Activated CD8-positive, alpha-beta memory T cell treated with anti-CD3 and anti-CD28 coated beads, Interleukin-2, amount 10 ng/mL, durations not matched to agents 7 days and 5 days (primary cell): ENCODE data around the gene ADGRB3. TPM values are rescaled to one million over a fixed set of nuclear protein-coding genes. Genes with fewer than 3 reads are reported as not detected.

Source experiments
- ATAC-seq: fragments of 150-1000 bp; cut with Tn5 transposase; one replicate; pipeline ENCODE4 v1.10.0; 2021; ENCODE audit warnings: moderate library complexity
- CTCF ChIA-PET: fragments of 350-600 bp; sonication (Branson Sonifier 250); formaldehyde crosslinking; loops from one replicate; lab custom pipeline; 2021; ENCODE audit warnings: antibody characterized with exemption; lab: Charles Lee
- DNase-seq: peaks from one replicate; pipeline ENCODE4 v3.0.0-alpha.2; 2020
- H3K27ac Mint-ChIP-seq: one replicate; pipeline ENCODE4 v1.8.0; 2021; ENCODE audit warnings: mild to moderate bottlenecking, mixed read lengths
- H3K27me3 Mint-ChIP-seq: one replicate; pipeline ENCODE4 v1.8.0; 2021; ENCODE audit warnings: mixed read lengths
- H3K36me3 Mint-ChIP-seq: one replicate; pipeline ENCODE4 v1.8.0; 2021; ENCODE audit warnings: mild to moderate bottlenecking, mixed read lengths
- H3K4me1 Mint-ChIP-seq: one replicate; pipeline ENCODE4 v1.8.0; 2021; ENCODE audit warnings: mixed read lengths
- H3K4me3 Mint-ChIP-seq: one replicate; pipeline ENCODE4 v1.8.0; 2021; ENCODE audit warnings: mild to moderate bottlenecking, moderate library complexity, mixed read lengths
- H3K9me3 Mint-ChIP-seq: one replicate; pipeline ENCODE4 v1.8.0; 2022; ENCODE audit warnings: low read depth, mixed read lengths
- total RNA-seq, 2 experiments: library from RNA; stranded (reverse); gene quantifications; one replicate each; pipeline ENCODE4 v1.2.3, GENCODE V29; 2021

Gene ADGRB3
- total RNA-seq, 2 experiments from 2014 or later: 0.33 TPM; not detected in 1

DNA sequence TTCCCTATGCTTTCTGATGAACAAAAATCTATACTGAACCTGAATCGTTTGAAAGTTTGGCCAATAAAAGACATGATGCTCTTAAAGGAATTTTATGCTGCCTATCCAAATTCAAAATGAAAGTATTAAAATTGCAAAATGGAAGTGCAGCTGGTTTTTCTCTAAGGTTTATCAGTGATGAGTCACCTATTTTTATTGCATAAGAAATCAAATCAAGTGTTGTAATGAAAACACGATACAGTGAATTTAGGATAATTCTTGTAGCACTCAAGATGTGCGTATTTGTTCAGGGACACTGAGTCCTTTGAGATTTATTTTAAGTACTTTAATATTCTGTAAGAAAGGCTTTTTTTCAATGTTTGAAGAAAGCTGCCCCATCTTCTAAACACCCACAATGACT is 409.5 kb downstream of the ADGRB3 start:
- no peak for ATAC-seq
- CTCF ChIA-PET: no interaction called here
- Mint-ChIP-seq H3K9me3 (peaks cover 4% of the 10 kb centered on the region), H3K4me3 (no peak overlapping the region), H3K4me1 (no peaks in the 10 kb centered on the region), H3K27ac (no peak overlapping the region), H3K27me3 (no peaks in the 10 kb centered on the region), H3K36me3 (no peaks in the 10 kb centered on the region)
- DNase-seq: no peak

DNA sequence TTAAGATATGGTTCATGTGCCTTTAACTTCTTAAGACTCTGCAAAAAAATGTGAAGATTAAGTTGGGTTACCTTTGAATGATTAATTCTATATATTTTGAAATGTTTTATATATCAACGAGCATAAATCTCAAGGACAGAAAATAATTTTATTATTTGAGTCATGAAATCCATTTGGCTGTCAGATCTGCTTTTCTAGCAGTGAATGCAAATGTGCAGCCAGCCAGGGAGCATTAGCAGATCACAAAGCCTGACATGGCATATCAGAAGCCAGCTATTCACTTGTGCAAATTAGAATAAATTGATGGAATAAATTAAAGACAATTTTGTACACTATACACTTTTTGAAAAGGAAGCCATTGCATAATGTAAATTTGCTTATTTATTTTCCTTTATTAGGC is 424.3 kb downstream of the ADGRB3 start:
- Mint-ChIP-seq H3K36me3 (no peaks in the 10 kb centered on the region), H3K4me1 (no peaks in the 10 kb centered on the region), H3K27me3 (no peaks in the 10 kb centered on the region), H3K4me3 (no peak overlapping the region), H3K9me3 (peaks cover 2% of the 10 kb centered on the region), H3K27ac (no peak overlapping the region)
- no peak for ATAC-seq
- CTCF ChIA-PET: no interaction called here
- DNase-seq: no peak

DNA sequence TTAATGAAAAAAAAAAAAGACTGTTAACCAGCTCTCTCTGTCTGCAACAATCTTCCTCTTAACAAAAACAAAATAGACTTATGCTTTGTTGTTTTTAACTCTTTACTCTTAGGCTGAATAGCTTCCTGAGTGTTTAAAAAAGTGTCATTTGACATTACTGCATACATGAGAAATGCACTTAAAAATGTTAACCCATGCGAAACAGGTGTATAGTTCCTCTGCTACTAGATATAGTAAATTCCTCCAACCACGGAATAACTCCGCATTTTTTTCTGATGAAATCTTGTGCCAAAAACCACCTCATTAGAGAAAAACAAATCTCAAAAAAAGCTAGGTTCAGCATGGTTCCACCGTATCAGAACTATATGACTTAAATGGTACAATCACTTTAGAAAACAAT is 426.0 kb downstream of the ADGRB3 start:
- Mint-ChIP-seq H3K36me3 (no peaks in the 10 kb centered on the region), H3K27me3 (no peaks in the 10 kb centered on the region), H3K9me3 (peaks cover 2% of the 10 kb centered on the region), H3K4me1 (no peaks in the 10 kb centered on the region), H3K27ac (no peak overlapping the region), H3K4me3 (no peak overlapping the region)
- CTCF ChIA-PET: no interaction called here
- DNase-seq: no peak
- ATAC-seq: no peak

DNA sequence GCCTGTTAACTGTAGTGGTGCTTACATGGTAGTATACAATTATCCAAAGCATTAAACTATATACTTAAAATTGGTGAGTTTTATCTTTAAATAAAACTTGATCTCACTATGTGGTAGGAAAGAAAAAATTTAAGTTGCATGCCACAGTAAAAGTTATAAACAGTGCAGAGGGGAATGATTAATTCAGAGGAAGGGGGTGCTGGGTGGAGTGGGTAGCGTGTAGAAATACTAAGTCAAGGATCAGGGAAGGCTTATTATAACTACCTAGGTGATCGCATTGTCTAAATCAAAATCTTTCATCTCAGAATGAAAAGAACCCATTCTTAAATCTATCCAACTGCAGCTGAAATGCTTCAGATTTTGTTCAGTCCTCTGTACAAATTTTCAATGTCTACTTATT is 428.3 kb downstream of the ADGRB3 start:
- CTCF ChIA-PET: no interaction called here
- H3K27me3 Mint-ChIP-seq: no peaks in the 10 kb centered on the region
- H3K4me1 Mint-ChIP-seq: no peaks in the 10 kb centered on the region
- no peak for DNase-seq
- no peak overlapping the region for H3K27ac Mint-ChIP-seq
- peaks cover 1% of the 10 kb centered on the region for H3K9me3 Mint-ChIP-seq
- no peak for ATAC-seq
- no peaks in the 10 kb centered on the region for H3K36me3 Mint-ChIP-seq
- H3K4me3 Mint-ChIP-seq: no peak overlapping the region

DNA sequence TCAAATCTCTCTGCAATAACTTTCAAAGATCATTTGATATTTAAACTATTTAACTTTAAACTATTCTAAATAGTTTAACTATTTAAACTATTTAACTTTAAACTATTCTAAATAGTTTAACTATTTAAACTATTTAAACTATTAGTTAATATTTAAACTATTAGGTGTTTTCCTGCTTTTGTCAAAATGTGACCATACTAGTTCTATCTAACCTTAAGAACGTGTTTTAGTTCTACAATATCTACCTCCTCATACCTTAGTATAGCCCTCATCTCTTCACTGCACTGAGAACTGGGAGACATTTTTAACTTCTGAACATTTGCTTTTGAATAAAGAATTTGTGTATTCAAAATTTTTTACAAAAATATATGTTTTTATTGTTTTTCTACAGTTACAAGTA is 429.1 kb downstream of the ADGRB3 start:
- ATAC-seq: no peak
- no peaks in the 10 kb centered on the region for H3K27me3 Mint-ChIP-seq
- H3K27ac Mint-ChIP-seq: no peak overlapping the region
- no peaks in the 10 kb centered on the region for H3K9me3 Mint-ChIP-seq
- DNase-seq: no peak
- no peaks in the 10 kb centered on the region for H3K36me3 Mint-ChIP-seq
- CTCF ChIA-PET: no interaction called here
- H3K4me1 Mint-ChIP-seq: no peaks in the 10 kb centered on the region
- H3K4me3 Mint-ChIP-seq: no peak overlapping the region

DNA sequence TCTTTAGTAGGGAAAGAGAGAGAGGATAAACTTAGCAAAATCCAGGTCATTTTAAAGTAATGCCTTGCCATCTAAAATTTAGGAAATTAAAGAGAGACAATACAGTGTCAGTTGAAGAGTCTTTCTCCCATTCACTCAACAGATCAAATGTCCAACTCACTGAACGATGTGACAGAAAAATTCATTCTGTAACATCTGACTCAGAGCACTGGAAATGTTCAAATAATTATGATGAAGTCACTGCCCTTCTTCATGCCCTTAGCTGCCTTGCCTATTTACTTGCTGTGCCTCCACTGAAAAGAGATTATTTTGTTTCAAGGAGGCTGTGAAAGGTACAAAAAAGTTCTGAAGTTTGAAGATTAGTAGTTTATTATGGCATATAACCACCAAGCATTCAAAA is 434.8 kb downstream of the ADGRB3 start:
- Mint-ChIP-seq H3K9me3 (no peaks in the 10 kb centered on the region), H3K27me3 (no peaks in the 10 kb centered on the region), H3K27ac (no peak overlapping the region), H3K4me1 (no peaks in the 10 kb centered on the region), H3K36me3 (no peaks in the 10 kb centered on the region), H3K4me3 (no peak overlapping the region)
- CTCF ChIA-PET: no interaction called here
- ATAC-seq (no peak), DNase-seq (no peak)

DNA sequence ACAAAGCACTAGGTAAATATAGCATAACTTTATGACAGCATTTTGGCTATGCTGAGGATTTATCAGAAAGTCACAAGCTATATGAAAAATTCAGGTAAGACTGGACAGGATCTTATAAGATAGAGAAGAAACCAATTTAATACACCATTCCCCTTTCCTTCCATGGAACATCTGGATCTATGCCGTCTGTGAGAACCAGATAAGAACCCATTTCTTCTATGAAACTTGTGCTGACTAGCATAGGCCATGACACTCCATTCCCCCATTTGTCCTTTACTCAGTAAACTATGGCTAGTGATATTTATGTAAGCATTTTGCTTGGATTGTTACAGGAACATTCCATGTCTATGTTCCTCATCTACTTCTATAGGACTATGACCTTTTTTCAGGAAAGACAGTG is 437.7 kb downstream of the ADGRB3 start:
- H3K27me3 Mint-ChIP-seq: no peaks in the 10 kb centered on the region
- no peak overlapping the region for H3K27ac Mint-ChIP-seq
- ATAC-seq (no peak), DNase-seq (no peak)
- no peaks in the 10 kb centered on the region for H3K36me3 Mint-ChIP-seq
- no peak overlapping the region for H3K4me3 Mint-ChIP-seq
- CTCF ChIA-PET: no interaction called here
- H3K9me3 Mint-ChIP-seq: no peaks in the 10 kb centered on the region
- H3K4me1 Mint-ChIP-seq: no peaks in the 10 kb centered on the region

DNA sequence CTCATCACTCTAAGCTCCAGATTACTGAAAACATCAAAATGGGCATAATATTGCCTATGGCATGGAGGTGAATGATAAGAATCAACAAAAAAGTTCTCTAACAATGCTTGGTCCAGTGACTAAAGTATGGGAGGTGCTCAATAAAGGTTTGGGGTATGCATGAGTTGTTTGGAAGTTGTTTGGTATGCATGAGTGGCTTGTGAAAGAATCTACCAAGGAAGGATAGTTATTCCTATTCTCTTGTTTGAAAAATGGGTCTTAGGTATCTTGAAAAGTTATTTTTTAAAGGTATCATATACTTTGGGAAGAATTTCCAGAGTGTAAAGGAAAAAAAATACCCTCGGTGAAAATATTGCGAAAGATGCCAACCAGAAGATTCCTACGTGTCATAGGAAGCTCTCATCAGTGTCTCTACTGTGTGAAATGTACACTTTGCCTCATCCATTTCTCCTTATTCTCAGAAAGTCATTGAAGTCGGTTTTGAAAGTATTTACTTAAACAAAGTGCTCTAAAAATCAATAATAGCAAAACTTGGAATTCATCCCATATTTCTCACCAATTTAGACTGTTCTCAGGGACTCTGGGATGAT is 449.8 kb downstream of the ADGRB3 start:
- no peaks in the 10 kb centered on the region for H3K27me3 Mint-ChIP-seq
- ATAC-seq (no peak), DNase-seq (no peak)
- no peaks in the 10 kb centered on the region for H3K36me3 Mint-ChIP-seq
- H3K4me1 Mint-ChIP-seq: no peaks in the 10 kb centered on the region
- no peak overlapping the region for H3K27ac Mint-ChIP-seq
- CTCF ChIA-PET: no interaction called here
- no peak overlapping the region for H3K4me3 Mint-ChIP-seq
- H3K9me3 Mint-ChIP-seq: no peaks in the 10 kb centered on the region

DNA sequence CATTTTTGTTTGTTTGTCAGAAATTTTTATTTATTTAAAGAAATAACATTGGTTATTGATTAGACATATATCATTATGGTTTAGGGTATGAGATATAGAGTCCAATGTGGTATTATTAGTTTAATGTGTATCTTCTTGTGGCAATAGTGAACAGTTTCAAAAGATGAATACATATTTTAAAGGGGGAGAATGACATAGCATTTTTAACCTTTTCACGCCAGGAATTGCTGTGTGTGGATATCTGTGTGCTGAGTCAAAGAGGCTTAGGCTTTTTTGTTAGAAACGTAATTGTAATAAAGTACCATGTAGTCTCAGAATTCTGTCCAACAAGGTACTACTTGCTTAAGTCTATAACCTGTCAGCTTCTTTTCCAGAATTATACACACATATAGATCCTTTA is 451.6 kb downstream of the ADGRB3 start:
- no peaks in the 10 kb centered on the region for H3K9me3 Mint-ChIP-seq
- H3K27ac Mint-ChIP-seq: no peak overlapping the region
- CTCF ChIA-PET: no interaction called here
- H3K4me3 Mint-ChIP-seq: no peak overlapping the region
- DNase-seq (no peak), ATAC-seq (no peak)
- H3K27me3 Mint-ChIP-seq: no peaks in the 10 kb centered on the region
- no peaks in the 10 kb centered on the region for H3K36me3 Mint-ChIP-seq
- H3K4me1 Mint-ChIP-seq: no peaks in the 10 kb centered on the region

DNA sequence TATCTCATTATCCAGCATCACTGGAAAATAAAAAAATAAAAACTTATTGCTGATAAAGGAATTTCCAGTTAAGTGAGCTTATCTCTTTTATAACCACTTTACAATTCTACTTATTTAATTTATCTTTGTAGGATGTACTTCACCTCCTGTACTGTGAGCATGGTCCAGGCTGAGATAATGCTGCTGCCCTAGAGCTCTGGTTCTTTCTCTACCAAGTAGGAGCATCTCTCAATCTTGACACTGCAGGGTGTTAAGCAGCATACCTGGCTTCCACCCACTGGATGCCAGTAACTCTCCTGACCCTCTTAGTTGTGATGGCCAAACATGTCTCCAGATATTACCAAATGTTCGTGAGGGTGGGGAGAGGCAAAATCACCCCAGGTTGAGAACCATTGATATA is 454.5 kb downstream of the ADGRB3 start:
- ATAC-seq: no peak
- CTCF ChIA-PET: no interaction called here

DNA sequence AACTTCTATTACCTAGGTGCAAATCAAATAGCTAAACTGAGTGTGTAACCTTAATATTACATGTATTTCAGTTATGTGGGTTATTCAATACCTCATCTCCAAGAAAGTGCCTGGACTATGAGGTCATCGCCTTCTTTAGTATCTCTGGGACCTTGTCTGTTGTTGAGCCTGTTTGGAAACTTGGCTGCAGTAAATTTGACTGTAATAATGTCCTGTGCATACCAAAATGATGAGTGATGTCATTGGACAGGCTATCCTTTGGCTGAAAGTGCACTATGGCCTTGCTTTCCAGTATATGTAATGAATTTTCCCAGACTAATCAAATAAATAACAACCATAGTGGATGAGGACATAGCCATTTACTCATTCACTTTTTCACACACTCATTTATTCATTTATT is 455.1 kb downstream of the ADGRB3 start:
- CTCF ChIA-PET: no interaction called here

More for the DNA sequence above, 454.5 kb downstream of the ADGRB3 start:
- Mint-ChIP-seq H3K4me1 (no peaks in the 10 kb centered on the region), H3K27me3 (no peaks in the 10 kb centered on the region), H3K27ac (no peak overlapping the region), H3K36me3 (no peaks in the 10 kb centered on the region), H3K4me3 (no peak overlapping the region), H3K9me3 (no peaks in the 10 kb centered on the region)
- DNase-seq: no peak

DNA sequence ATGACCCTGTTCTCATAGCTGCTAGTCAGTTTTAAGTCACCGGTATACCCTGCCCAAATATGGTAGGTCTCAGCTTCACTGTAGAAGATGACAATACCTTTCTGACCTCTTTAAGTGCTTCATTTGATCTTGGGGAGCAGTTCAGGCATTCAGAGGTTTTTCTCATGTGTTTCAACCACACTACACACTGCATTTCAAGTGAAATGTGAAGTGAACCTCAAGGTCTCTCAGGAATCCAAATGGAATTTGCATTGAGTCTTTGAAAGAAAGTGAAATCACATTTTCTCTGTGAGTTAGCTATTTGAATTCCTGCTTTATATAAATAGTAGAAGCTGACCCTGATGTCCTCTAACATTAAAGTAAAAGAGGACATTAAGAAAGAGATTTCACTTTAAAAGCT is 461.6 kb downstream of the ADGRB3 start:
- H3K4me3 Mint-ChIP-seq: no peak overlapping the region
- H3K9me3 Mint-ChIP-seq: no peaks in the 10 kb centered on the region
- H3K27me3 Mint-ChIP-seq: no peaks in the 10 kb centered on the region
- H3K36me3 Mint-ChIP-seq: no peaks in the 10 kb centered on the region
- no peak overlapping the region for H3K27ac Mint-ChIP-seq
- CTCF ChIA-PET: no interaction called here
- ATAC-seq: no peak
- H3K4me1 Mint-ChIP-seq: no peaks in the 10 kb centered on the region
- DNase-seq: no peak

More for the DNA sequence above, 455.1 kb downstream of the ADGRB3 start:
- Mint-ChIP-seq H3K36me3 (no peaks in the 10 kb centered on the region), H3K27ac (no peak overlapping the region), H3K4me3 (no peak overlapping the region), H3K9me3 (no peaks in the 10 kb centered on the region), H3K27me3 (no peaks in the 10 kb centered on the region), H3K4me1 (no peaks in the 10 kb centered on the region)
- DNase-seq (no peak), ATAC-seq (no peak)

DNA sequence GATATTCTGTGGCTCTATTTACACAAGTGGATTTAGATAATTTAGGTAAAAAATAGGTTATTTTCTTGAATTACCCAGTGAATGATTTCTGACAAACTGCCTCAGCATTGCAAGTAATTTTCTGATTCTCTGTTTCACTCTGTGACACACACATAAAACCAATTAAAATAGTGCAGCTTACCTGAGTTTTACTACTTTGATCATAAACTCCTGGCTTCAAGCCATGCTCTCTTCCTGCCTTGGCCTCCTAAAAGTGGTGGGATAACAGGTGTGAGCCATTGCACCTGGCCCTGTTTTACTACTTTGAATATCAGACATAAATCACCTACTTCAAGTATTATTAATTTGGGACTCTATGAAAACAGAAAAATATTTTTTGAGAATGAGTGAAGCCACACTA is 462.9 kb downstream of the ADGRB3 start:
- H3K27ac Mint-ChIP-seq: no peak overlapping the region
- H3K9me3 Mint-ChIP-seq: no peaks in the 10 kb centered on the region
- H3K4me1 Mint-ChIP-seq: no peaks in the 10 kb centered on the region
- H3K36me3 Mint-ChIP-seq: no peaks in the 10 kb centered on the region
- DNase-seq (no peak), ATAC-seq (no peak)
- H3K27me3 Mint-ChIP-seq: no peaks in the 10 kb centered on the region
- CTCF ChIA-PET: no interaction called here
- no peak overlapping the region for H3K4me3 Mint-ChIP-seq

DNA sequence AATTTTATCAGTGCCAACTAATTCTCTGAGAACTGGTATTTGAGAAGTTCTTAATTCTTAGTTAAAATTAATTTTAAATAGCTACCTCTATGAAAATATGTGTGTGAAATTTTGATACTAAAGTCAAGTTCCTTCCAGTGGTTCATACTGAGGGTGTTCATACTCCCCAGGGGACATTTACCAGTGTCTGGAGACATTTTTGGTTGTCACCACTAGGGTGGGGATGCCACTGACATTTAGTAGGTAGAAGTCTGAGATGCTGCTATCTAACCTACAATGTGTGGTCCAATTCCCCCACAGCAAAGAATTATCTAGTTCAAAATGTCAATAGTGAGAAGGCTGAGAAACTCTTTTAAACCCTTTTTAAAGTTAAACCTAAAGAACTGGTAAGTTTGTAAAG is 463.8 kb downstream of the ADGRB3 start:
- Mint-ChIP-seq H3K27ac (no peak overlapping the region), H3K9me3 (no peaks in the 10 kb centered on the region), H3K4me1 (no peaks in the 10 kb centered on the region), H3K36me3 (no peaks in the 10 kb centered on the region), H3K27me3 (no peaks in the 10 kb centered on the region), H3K4me3 (no peak overlapping the region)
- DNase-seq: no peak
- CTCF ChIA-PET: no interaction called here
- ATAC-seq: no peak

DNA sequence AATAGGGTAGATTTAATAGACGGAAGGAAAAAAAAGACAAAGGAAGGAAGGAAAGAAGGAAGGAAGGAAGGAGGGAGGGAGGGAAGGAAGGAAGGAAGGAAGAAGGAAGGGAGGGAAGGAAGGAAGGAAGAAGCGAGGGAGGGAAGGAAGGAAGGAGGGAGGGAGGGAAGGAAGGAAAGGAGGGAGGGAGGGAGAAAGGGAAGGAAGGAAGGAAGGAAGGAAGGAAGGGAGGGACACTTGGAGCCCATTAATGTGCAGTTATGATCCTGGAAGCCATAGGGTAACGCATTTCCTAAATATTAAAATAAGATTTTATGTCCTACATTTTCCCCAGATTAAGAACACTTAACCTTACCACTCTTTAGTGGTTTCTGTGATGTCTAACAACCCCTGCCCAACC is 465.7 kb downstream of the ADGRB3 start:
- Mint-ChIP-seq H3K4me1 (no peaks in the 10 kb centered on the region), H3K27ac (no peak overlapping the region), H3K4me3 (no peak overlapping the region), H3K36me3 (no peaks in the 10 kb centered on the region), H3K9me3 (peaks cover 7% of the 10 kb centered on the region), H3K27me3 (no peaks in the 10 kb centered on the region)
- CTCF ChIA-PET: no interaction called here
- ATAC-seq: no peak
- no peak for DNase-seq
